ENCODE data around the gene AFF3.

AFF3 gene

GRCh38 chr2:99700482-99701398 lies 441.6 kb downstream of the AFF3 start:
- ATAC-seq, result no peak
- DNase-seq, result no peak

- DNase-seq (no peak), ATAC-seq (no peak)
Measured at GRCh38 chr2:99698896-99699295, 443.5 kb downstream of the AFF3 start.

- ATAC-seq (no peak), DNase-seq (no peak)
Measured at GRCh38 chr2:99697811-99698568, 444.4 kb downstream of the AFF3 start.

- ATAC-seq, result no peak
Measured at GRCh38 chr2:99695944-99696253, 446.5 kb downstream of the AFF3 start.

GRCh38 chr2:99695130-99695943 lies 447.1 kb downstream of the AFF3 start:
- DNase-seq, result no peak

More at GRCh38 chr2:99695944-99696253, 446.5 kb downstream of the AFF3 start:
- no peak for DNase-seq

GRCh38 chr2:99694331-99694730 lies 448.1 kb downstream of the AFF3 start:
- no peak for DNase-seq

More at GRCh38 chr2:99695130-99695943, 447.1 kb downstream of the AFF3 start:
- no peak for ATAC-seq

GRCh38 chr2:99692785-99693184 lies 449.6 kb downstream of the AFF3 start:
- no peak for DNase-seq
- ATAC-seq, result no peak

More at GRCh38 chr2:99694331-99694730, 448.1 kb downstream of the AFF3 start:
- ATAC-seq, result no peak

- DNase-seq (no peak), ATAC-seq (no peak)
Measured at GRCh38 chr2:99691926-99692325, 450.5 kb downstream of the AFF3 start.

- DNase-seq (no peak), ATAC-seq (no peak)
Measured at GRCh38 chr2:99689145-99689742, 453.1 kb downstream of the AFF3 start.

- DNase-seq (no peak), ATAC-seq (no peak)
Measured at GRCh38 chr2:99688699-99689098, 453.7 kb downstream of the AFF3 start.

GRCh38 chr2:99682275-99683060 lies 459.9 kb downstream of the AFF3 start:
- no peak for DNase-seq
- ATAC-seq, result no peak

- ATAC-seq (no peak), DNase-seq (no peak)
Measured at GRCh38 chr2:99680946-99681345, 461.4 kb downstream of the AFF3 start.

GRCh38 chr2:99679518-99679917 lies 462.9 kb downstream of the AFF3 start:
- ATAC-seq (no peak), DNase-seq (no peak)

GRCh38 chr2:99678625-99679024 lies 463.8 kb downstream of the AFF3 start:
- ATAC-seq, result no peak

GRCh38 chr2:99677814-99678213 lies 464.6 kb downstream of the AFF3 start:
- ATAC-seq (no peak), DNase-seq (no peak)

More at GRCh38 chr2:99678625-99679024, 463.8 kb downstream of the AFF3 start:
- no peak for DNase-seq

- ATAC-seq (no peak), DNase-seq (no peak)
Measured at GRCh38 chr2:99675130-99675661, 467.2 kb downstream of the AFF3 start.

GRCh38 chr2:99674090-99674489 lies 468.3 kb downstream of the AFF3 start:
- DNase-seq, result no peak
- ATAC-seq, result no peak

- DNase-seq (no peak), ATAC-seq (no peak)
Measured at GRCh38 chr2:99672766-99673350, 469.5 kb downstream of the AFF3 start.

- DNase-seq (no peak), ATAC-seq (no peak)
Measured at GRCh38 chr2:99670768-99671734, 471.3 kb downstream of the AFF3 start.
